H1 (cell line): ENCODE measurements around the gene MYRIP. TPM values are rescaled to one million over a fixed set of nuclear protein-coding genes. Genes with fewer than 3 reads are reported as not detected.

ENCODE experiments used
- CTCF ChIA-PET: fragments of 300-600 bp; sonication (Branson Sonifier 250); formaldehyde crosslinking; loops from one replicate; lab custom pipeline; 2021; ENCODE audit not compliant: partially characterized antibody; lab: Charles Lee
- POLR2A ChIA-PET: fragments of 300-600 bp; sonication (Branson Sonifier 250); formaldehyde crosslinking; loops from one replicate; lab custom pipeline; 2021; ENCODE audit warnings: inconsistent platforms; ENCODE audit not compliant: partially characterized antibody; lab: Charles Lee
- DNase-seq, 2 experiments: peaks; one replicate each; pipeline versions ENCODE4 v3.0.0 to v3.0.0-alpha.2; 2010 to 2022; ENCODE audit warnings: low spot score in 2 of 2, low read depth in 1 of 2, mixed read lengths in 1 of 2
- FAIRE-seq: peaks from 2 replicates; lab custom pipeline; 2011; peaks lifted over from hg19 to GRCh38; lab: Jason Lieb, UNC
- H2AFZ ChIP-seq: 2 replicates; pipeline ENCODE4 v1.8.1; 2012; ENCODE audit warnings: low read length, inconsistent platforms
- H2AK5ac ChIP-seq: 2 replicates; pipeline ENCODE4 v1.6.1; 2013; ENCODE audit warnings: low read depth, low read length
- H2BK120ac ChIP-seq: replicated peaks from 2 replicates; pipeline ENCODE3; 2013; ENCODE audit warnings: low read depth, low read length, inconsistent platforms
- H2BK12ac ChIP-seq: 2 replicates; pipeline ENCODE4 v1.6.1; 2013; ENCODE audit warnings: low read depth, low read length
- H2BK15ac ChIP-seq: 2 replicates; pipeline ENCODE4 v1.6.1; 2013; ENCODE audit warnings: low read length
- H2BK20ac ChIP-seq: 2 replicates; pipeline ENCODE4 v1.6.1; 2013; ENCODE audit warnings: low read length
- H2BK5ac ChIP-seq: 2 replicates; pipeline ENCODE4 v1.6.1; 2013; ENCODE audit warnings: low read depth, low read length
- H3K14ac ChIP-seq: 2 replicates; pipeline ENCODE4 v1.6.1; 2013; ENCODE audit warnings: inconsistent platforms; ENCODE audit not compliant: insufficient read length
- H3K18ac ChIP-seq: 2 replicates; pipeline ENCODE4 v1.6.1; 2013; ENCODE audit warnings: low read length; ENCODE audit errors: extremely low read depth
- H3K23ac ChIP-seq: 2 replicates; pipeline ENCODE4 v1.6.1; 2013; ENCODE audit warnings: inconsistent platforms; ENCODE audit not compliant: insufficient read length
- H3K23me2 ChIP-seq: 2 replicates; pipeline ENCODE4 v1.6.1; 2013; ENCODE audit warnings: low read depth, low read length
- H3K27ac ChIP-seq: 2 replicates; pipeline ENCODE4 v1.6.1; 2011; ENCODE audit warnings: low read depth, low read length, inconsistent platforms
- H3K27me3 ChIP-seq, 4 experiments: replicated peaks in 1 of 4; 1 replicate in 1 of 4; 2 replicates in 3 of 4; pipeline versions ENCODE4 v1.6.1 to v1.8.1; 2011 to 2013; ENCODE audit warnings: low read length in 3 of 4, mild to moderate bottlenecking in 3 of 4, inconsistent platforms in 2 of 4, mixed read lengths in 2 of 4, moderate library complexity in 1 of 4; ENCODE audit not compliant: control insufficient read depth in 3 of 4, insufficient read depth in 3 of 4; ENCODE audit errors: extremely low read depth in 1 of 4
- H3K36me3 ChIP-seq, 4 experiments: 2 replicates each; pipeline versions ENCODE4 v1.6.1 to v1.8.1; 2011 to 2013; ENCODE audit warnings: mild to moderate bottlenecking in 4 of 4, low read length in 3 of 4, moderate library complexity in 2 of 4, control low read depth in 1 of 4, inconsistent platforms in 1 of 4; ENCODE audit not compliant: insufficient read depth in 4 of 4, control insufficient read depth in 2 of 4
- H3K4ac ChIP-seq: replicated peaks from 2 replicates; pipeline ENCODE3; 2013; ENCODE audit warnings: low read length, low read depth, mixed read lengths, inconsistent platforms; ENCODE audit not compliant: insufficient read length
- H3K4me1 ChIP-seq, 4 experiments: replicated peaks in 1 of 4; 1 replicate in 1 of 4; 2 replicates in 3 of 4; pipeline versions ENCODE4 v1.6.1 to v1.8.1; 2011 to 2013; ENCODE audit warnings: low read length in 3 of 4, inconsistent platforms in 2 of 4, mixed read lengths in 1 of 4; ENCODE audit not compliant: insufficient read depth in 4 of 4, control insufficient read depth in 3 of 4
- H3K4me2 ChIP-seq, 2 experiments: 2 replicates each; pipeline versions ENCODE4 v1.6.1 to v1.8.1; 2011 to 2013; ENCODE audit warnings: low read depth in 2 of 2, low read length in 2 of 2, control low read depth in 1 of 2, inconsistent platforms in 1 of 2, mild to moderate bottlenecking in 1 of 2; ENCODE audit not compliant: insufficient read depth in 1 of 2
- H3K4me3 ChIP-seq, 4 experiments: fragments of 200-600, 300-600 bp in 1 of 4; sonication (generic), shearing (Covaris generic), sonication (Bioruptor Twin) in 1 of 4; 2 replicates each; pipeline versions ENCODE4 v1.5.1 to v1.8.1; 2011 to 2016; ENCODE audit warnings: low read length in 4 of 4, low read depth in 3 of 4, control low read depth in 2 of 4, inconsistent platforms in 2 of 4, mild to moderate bottlenecking in 2 of 4, mixed read lengths in 1 of 4, moderate library complexity in 1 of 4; ENCODE audit not compliant: insufficient read depth in 2 of 4; ENCODE audit errors: extremely low read depth in 1 of 4
- H3K56ac ChIP-seq: replicated peaks from 2 replicates; pipeline ENCODE3; 2013; ENCODE audit warnings: low read depth, mild to moderate bottlenecking, mixed read lengths, low read length, inconsistent platforms; ENCODE audit not compliant: insufficient read length
- H3K79me1 ChIP-seq: 2 replicates; pipeline ENCODE4 v1.6.1; 2013; ENCODE audit warnings: low read depth, low read length, control low read depth
- H3K79me2 ChIP-seq, 2 experiments: 2 replicates each; pipeline versions ENCODE4 v1.6.1 to v1.8.1; 2012 to 2013; ENCODE audit warnings: low read length in 2 of 2, mild to moderate bottlenecking in 2 of 2, inconsistent platforms in 1 of 2; ENCODE audit not compliant: insufficient read depth in 2 of 2, control insufficient read depth in 1 of 2
- H3K9ac ChIP-seq, 4 experiments: replicated peaks in 1 of 4; 1 replicate in 1 of 4; 2 replicates in 3 of 4; pipeline versions ENCODE4 v1.6.1 to v1.8.1; 2011 to 2013; ENCODE audit warnings: low read depth in 3 of 4, low read length in 3 of 4, control low read depth in 2 of 4, mild to moderate bottlenecking in 2 of 4, moderate library complexity in 2 of 4, inconsistent platforms in 1 of 4; ENCODE audit errors: extremely low read depth in 1 of 4
- H3K9me3 ChIP-seq, 2 experiments: 2 replicates each; pipeline versions ENCODE4 v1.6.1 to v1.8.1; 2012 to 2013; ENCODE audit warnings: mild to moderate bottlenecking in 2 of 2, moderate library complexity in 2 of 2, control low read depth in 1 of 2, inconsistent platforms in 1 of 2, low read depth in 1 of 2, low read length in 1 of 2, mixed read lengths in 1 of 2; ENCODE audit not compliant: insufficient read depth in 2 of 2
- H4K20me1 ChIP-seq, 2 experiments: replicated peaks in 1 of 2; 2 replicates each; pipeline versions ENCODE3 to v1.8.1; 2011 to 2013; ENCODE audit warnings: inconsistent platforms in 2 of 2, low read length in 2 of 2, mild to moderate bottlenecking in 1 of 2; ENCODE audit not compliant: insufficient read depth in 2 of 2, control insufficient read depth in 1 of 2
- H4K5ac ChIP-seq: 2 replicates; pipeline ENCODE4 v1.6.1; 2013; ENCODE audit warnings: low read length, low read depth, mixed read lengths, inconsistent platforms; ENCODE audit not compliant: insufficient read length
- H4K8ac ChIP-seq: 2 replicates; pipeline ENCODE4 v1.8.0; 2013; ENCODE audit warnings: mild to moderate bottlenecking, moderate library complexity, low read length, inconsistent platforms; ENCODE audit not compliant: insufficient read depth; ENCODE audit errors: extremely low read depth
- H4K91ac ChIP-seq: replicated peaks from 2 replicates; pipeline ENCODE3; 2013; ENCODE audit warnings: low read length, mixed read lengths, inconsistent platforms; ENCODE audit not compliant: insufficient read length
- BCL11A ChIP-seq, 2 experiments: IDR thresholded peaks; one replicate each; pipeline ENCODE4 v1.6.1; 2011; ENCODE audit warnings: low read depth in 2 of 2, low read length in 2 of 2, mild to moderate bottlenecking in 2 of 2
- CHD2 ChIP-seq: IDR thresholded peaks from 2 replicates; pipeline ENCODE4 v1.6.1; 2012; ENCODE audit warnings: low read length, improper control_type of control experiment
- FOSL1 ChIP-seq: IDR thresholded peaks from 2 replicates; pipeline ENCODE4 v1.6.1; 2011; ENCODE audit warnings: mild to moderate bottlenecking, low read depth, low read length, moderate library complexity; ENCODE audit not compliant: insufficient read depth
- JUND ChIP-seq: IDR thresholded peaks from 2 replicates; pipeline ENCODE4 v1.6.1; 2011; ENCODE audit warnings: mild to moderate bottlenecking, improper control_type of control experiment, low read length
- PHF8 ChIP-seq: fragments of 200-600 bp; sonication (generic); conservative IDR thresholded peaks from 2 replicates; pipeline ENCODE4 v1.7.1; 2012; ENCODE audit warnings: low read depth, mild to moderate bottlenecking, inconsistent platforms, low read length, moderate library complexity
- RAD21 ChIP-seq, 2 experiments: IDR thresholded peaks in 1 of 2; conservative IDR thresholded peaks in 1 of 2; 2 replicates each; pipeline ENCODE4 v1.6.1; 2011; ENCODE audit warnings: low read depth in 2 of 2, low read length in 2 of 2, improper control_type of control experiment in 1 of 2, inconsistent platforms in 1 of 2, mild to moderate bottlenecking in 1 of 2, moderate library complexity in 1 of 2
- RBBP5 ChIP-seq: IDR thresholded peaks from 2 replicates; pipeline ENCODE4 v1.7.1; 2012; ENCODE audit warnings: low read depth, mild to moderate bottlenecking, inconsistent platforms, low read length, moderate library complexity, borderline replicate concordance
- SIN3A ChIP-seq, 2 experiments: IDR thresholded peaks in 1 of 2; conservative IDR thresholded peaks in 1 of 2; 2 replicates each; pipeline ENCODE4 v1.6.1; 2011 to 2012; ENCODE audit warnings: low read length in 2 of 2, improper control_type of control experiment in 1 of 2, low read depth in 1 of 2, mild to moderate bottlenecking in 1 of 2
- SIRT6 ChIP-seq: IDR thresholded peaks from one replicate; pipeline ENCODE4 v1.7.1; 2012; ENCODE audit warnings: low read length, inconsistent platforms
- SP1 ChIP-seq: IDR thresholded peaks from 2 replicates; pipeline ENCODE4 v1.6.1; 2011; ENCODE audit warnings: low read depth, low read length
- SP2 ChIP-seq: IDR thresholded peaks from 2 replicates; pipeline ENCODE4 v1.6.1; 2012; ENCODE audit warnings: mild to moderate bottlenecking, low read length, inconsistent platforms
- TCF12 ChIP-seq: IDR thresholded peaks from 2 replicates; pipeline ENCODE4 v1.6.1; 2011; ENCODE audit warnings: low read depth, mild to moderate bottlenecking, low read length
- TEAD4 ChIP-seq: IDR thresholded peaks from 2 replicates; pipeline ENCODE4 v1.6.1; 2012; ENCODE audit warnings: low read depth, low read length, inconsistent platforms, mixed read lengths
- YY1 ChIP-seq: IDR thresholded peaks from 2 replicates; pipeline ENCODE4 v1.6.1; 2011; ENCODE audit warnings: low read depth, mild to moderate bottlenecking, low read length
- ZNF274 ChIP-seq: IDR thresholded peaks from 2 replicates; pipeline ENCODE4 v1.7.0; 2012; ENCODE audit warnings: low read length, borderline replicate concordance; ENCODE audit errors: extremely low read depth
- WGBS, 2 experiments: shearing (Covaris generic) in 1 of 2; methylation state at CpG; one replicate each; pipeline versions ENCODE4 v1.1.6 to v1.1.7; 2013 to 2015; ENCODE audit warnings: low lambda C conversion rate in 2 of 2, mixed read lengths in 2 of 2, inconsistent platforms in 1 of 2, low coverage in 1 of 2, missing lambda C conversion rate in 1 of 2; ENCODE audit not compliant: insufficient replicate concordance in 2 of 2, insufficient coverage in 1 of 2, insufficient read length in 1 of 2; ENCODE audit errors: extremely low coverage in 1 of 2, missing lambda C conversion rate in 1 of 2; 5-methylcytosine and 5-hydroxymethylcytosine counted together
- polyA plus RNA-seq, 7 experiments: library from polyadenylated mRNA; depleted of rRNA in 3 of 7; stranded (reverse) in 5 of 7; unstranded in 2 of 7; fragments of >200 nt in 5 of 7; fragments of 200-250 nt in 2 of 7; gene quantifications; 1 replicate in 5 of 7; 2 replicates in 1 of 7; 4 replicates in 1 of 7; pipeline versions ENCODE4 v1.2.1 to v1.2.3, GENCODE V29; 2011 to 2013; ENCODE audit warnings: missing spikeins in 2 of 7, mixed read lengths in 2 of 7
- total RNA-seq: library from RNA; stranded (reverse); fragmentation: NEBNext Ultra II Directional; extraction: Animal tissue kit (Norgen Biotek cat#: 25700); gene quantifications from 2 replicates; pipeline ENCODE4 v1.2.1, GENCODE V29; 2021
- TF ChIP-seq, protein P1 (sequence below): IDR thresholded peaks from 2 replicates; pipeline ENCODE4 v1.6.1; 2012; ENCODE audit warnings: inconsistent platforms

The MYRIP gene
- total and polyA plus RNA-seq, 2 of the 8 experiments (the other 6 are each of a cell fraction or from before 2014, with no cell fraction given): 0.54 to 4.3 TPM

DNA sequence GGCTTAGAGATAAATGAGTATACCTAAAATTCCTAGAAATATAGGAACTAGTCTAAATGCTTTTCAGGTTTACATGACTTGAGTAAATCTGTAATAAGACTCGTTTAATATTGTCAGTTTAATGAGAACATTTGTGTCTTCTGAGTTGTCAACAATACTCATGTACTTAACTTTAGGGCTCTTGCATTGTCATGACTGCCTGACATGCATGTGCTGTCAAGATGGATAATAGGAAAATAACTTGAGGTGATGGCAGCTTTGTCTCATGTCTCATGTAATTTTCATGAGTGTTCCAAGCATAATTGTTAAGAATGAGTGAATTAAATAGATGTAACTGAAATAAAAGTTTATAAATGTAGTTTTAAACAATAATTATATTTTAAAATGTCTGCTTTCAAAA lies 455.0 kb downstream of the MYRIP start:
- no peaks in the 10 kb centered on the region for H3K79me2 ChIP-seq
- TF ChIP-seq FOSL1 (no peak), TCF12 (no peak), ZNF274 (no peak), RBBP5 (no peak), BCL11A (IDR thresholded peaks at IDR 0.05; ENCODE audit: low read depth in 2 of 2, low read length in 2 of 2) (no peak), TEAD4 (no peak), YY1 (no peak), CHD2 (no peak), JUND (no peak), SIRT6 (no peak), SP2 (no peak), SP1 (no peak), RAD21 (IDR thresholded peaks at IDR 0.05 in 1 of 2, conservative IDR thresholded peaks at IDR 0.05 in 1 of 2; ENCODE audit: low read depth in 2 of 2, low read length in 2 of 2) (no peak), PHF8 (no peak), SIN3A (conservative IDR thresholded peaks at IDR 0.05 in 1 of 2, IDR thresholded peaks at IDR 0.05 in 1 of 2; ENCODE audit: low read depth in 1 of 2, low read length in 2 of 2) (no peak)
- TF ChIP-seq, protein P1, sequence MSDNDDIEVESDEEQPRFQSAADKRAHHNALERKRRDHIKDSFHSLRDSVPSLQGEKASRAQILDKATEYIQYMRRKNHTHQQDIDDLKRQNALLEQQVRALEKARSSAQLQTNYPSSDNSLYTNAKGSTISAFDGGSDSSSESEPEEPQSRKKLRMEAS: no peak

More for the DNA sequence above, 455.0 kb downstream of the MYRIP start:
- Histone ChIP-seq H3K27me3 (no peaks in the 10 kb centered on the region), H4K5ac (no peak overlapping the region), H2BK20ac (no peak overlapping the region), H3K23me2 (no peaks in the 10 kb centered on the region), H2AK5ac (no peak overlapping the region), H3K4me2 (no peak overlapping the region), H4K8ac (no peak overlapping the region), H3K4ac (no peak overlapping the region), H2BK120ac (no peak overlapping the region), H3K4me3 (no peak overlapping the region), H3K56ac (no peak overlapping the region), H3K14ac (no peak overlapping the region), H4K20me1 (no peaks in the 10 kb centered on the region), H4K91ac (no peak overlapping the region), H3K23ac (no peak overlapping the region), H3K9ac (no peak overlapping the region), H3K27ac (no peak overlapping the region), H3K79me1 (no peaks in the 10 kb centered on the region), H3K18ac (no peak overlapping the region), H3K9me3 (no peaks in the 10 kb centered on the region), H3K4me1 (peaks cover 0 to 3% (median 0%) of the 10 kb centered on the region in 4 experiments; a peak in 1 of 7 replicates), H2AFZ (no peak overlapping the region), H2BK5ac (no peak overlapping the region), H3K36me3 (no peaks in the 10 kb centered on the region), H2BK12ac (no peak overlapping the region), H2BK15ac (no peak overlapping the region)
- WGBS, 2 experiments: 92% methylated on average over 1 of the region's 1 CpG; no CpG with 5 or more reads in 1 of the 2 experiments
- CTCF ChIA-PET: no interaction called here
- FAIRE-seq: no peak
- DNase-seq: no peak
- POLR2A ChIA-PET: no interaction called here
